Activated naive CD8-positive, alpha-beta T cell treated with anti-CD3 and anti-CD28 coated beads, Interleukin-2, amount 10 ng/mL, durations not matched to agents 7 days and 5 days (primary cell): ENCODE measurements around the gene NKAIN2. TPM values are rescaled to one million over a fixed set of nuclear protein-coding genes. Genes with fewer than 3 reads are reported as not detected.

Experiments used
- ATAC-seq: fragments of 150-1000 bp; cut with Tn5 transposase; one replicate; pipeline ENCODE4 v1.10.0; 2021; ENCODE audit warnings: low read depth, moderate library complexity
- POLR2A ChIA-PET: fragments of 350-600 bp; sonication (Branson Sonifier 250); formaldehyde crosslinking; loops from one replicate; lab custom pipeline; 2021; ENCODE audit warnings: antibody characterized with exemption; lab: Charles Lee
- DNase-seq: peaks from one replicate; pipeline ENCODE4 v3.0.0; 2021
- H3K27ac Mint-ChIP-seq: one replicate; pipeline ENCODE4 v1.8.0; 2022; ENCODE audit warnings: mild to moderate bottlenecking, mixed read lengths
- H3K27me3 Mint-ChIP-seq: one replicate; pipeline ENCODE4 v1.8.0; 2022; ENCODE audit warnings: mild to moderate bottlenecking, moderate library complexity, mixed read lengths
- H3K36me3 Mint-ChIP-seq: one replicate; pipeline ENCODE4 v1.8.0; 2021; ENCODE audit warnings: mild to moderate bottlenecking, mixed read lengths
- H3K4me1 Mint-ChIP-seq: one replicate; pipeline ENCODE4 v1.8.0; 2021; ENCODE audit warnings: mixed read lengths
- H3K4me3 Mint-ChIP-seq: one replicate; pipeline ENCODE4 v1.8.0; 2022; ENCODE audit warnings: mild to moderate bottlenecking, moderate library complexity, mixed read lengths
- H3K9me3 Mint-ChIP-seq: one replicate; pipeline ENCODE4 v1.8.0; 2021; ENCODE audit warnings: mixed read lengths
- total RNA-seq, 2 experiments: library from RNA; stranded (reverse); gene quantifications; one replicate each; pipeline ENCODE4 v1.2.3, GENCODE V29; 2021

The NKAIN2 gene
- total RNA-seq, 2 experiments from 2014 or later: not detected

- ATAC-seq (no peak), DNase-seq (no peak)
- H3K4me1 Mint-ChIP-seq: no peaks in the 10 kb centered on the region
- POLR2A ChIA-PET: no interaction called here
- H3K4me3 Mint-ChIP-seq: no peak overlapping the region
- H3K9me3 Mint-ChIP-seq: no peaks in the 10 kb centered on the region
- no peak overlapping the region for H3K27ac Mint-ChIP-seq
- H3K36me3 Mint-ChIP-seq: no peaks in the 10 kb centered on the region
- H3K27me3 Mint-ChIP-seq: no peaks in the 10 kb centered on the region
These were observed 675.2 kb downstream of the NKAIN2 start for GRCh38 chr6:124478906-124479305.

GRCh38 chr6:124479991-124480430 is 676.3 kb downstream of the NKAIN2 start:
- Mint-ChIP-seq H3K4me1 (no peaks in the 10 kb centered on the region), H3K27ac (no peak overlapping the region), H3K4me3 (no peak overlapping the region), H3K36me3 (no peaks in the 10 kb centered on the region), H3K9me3 (no peaks in the 10 kb centered on the region), H3K27me3 (no peaks in the 10 kb centered on the region)
- no peak for ATAC-seq
- POLR2A ChIA-PET: no interaction called here
- no peak for DNase-seq

GRCh38 chr6:124482071-124482491 is 678.4 kb downstream of the NKAIN2 start:
- Mint-ChIP-seq H3K9me3 (no peaks in the 10 kb centered on the region), H3K4me3 (no peak overlapping the region), H3K36me3 (no peaks in the 10 kb centered on the region), H3K27ac (no peak overlapping the region), H3K4me1 (no peaks in the 10 kb centered on the region), H3K27me3 (no peaks in the 10 kb centered on the region)
- ATAC-seq: no peak
- POLR2A ChIA-PET: no interaction called here
- DNase-seq: no peak

GRCh38 chr6:124487623-124488431 is 684.2 kb downstream of the NKAIN2 start:
- ATAC-seq (no peak), DNase-seq (no peak)
- Mint-ChIP-seq H3K36me3 (no peaks in the 10 kb centered on the region), H3K9me3 (no peaks in the 10 kb centered on the region), H3K4me3 (no peak overlapping the region), H3K4me1 (no peaks in the 10 kb centered on the region), H3K27me3 (no peaks in the 10 kb centered on the region), H3K27ac (no peak overlapping the region)
- POLR2A ChIA-PET: no interaction called here

- Mint-ChIP-seq H3K27me3 (no peaks in the 10 kb centered on the region), H3K27ac (no peak overlapping the region), H3K4me1 (no peaks in the 10 kb centered on the region), H3K36me3 (no peaks in the 10 kb centered on the region), H3K4me3 (no peak overlapping the region), H3K9me3 (no peaks in the 10 kb centered on the region)
- POLR2A ChIA-PET: no interaction called here
- ATAC-seq (no peak), DNase-seq (no peak)
These were observed 686.5 kb downstream of the NKAIN2 start for GRCh38 chr6:124490122-124490521.

GRCh38 chr6:124493259-124493658 is 689.6 kb downstream of the NKAIN2 start:
- no peaks in the 10 kb centered on the region for H3K27me3 Mint-ChIP-seq
- no peak overlapping the region for H3K27ac Mint-ChIP-seq
- no peak for DNase-seq
- no peak overlapping the region for H3K4me3 Mint-ChIP-seq
- no peaks in the 10 kb centered on the region for H3K36me3 Mint-ChIP-seq
- no peaks in the 10 kb centered on the region for H3K4me1 Mint-ChIP-seq
- POLR2A ChIA-PET: no interaction called here
- H3K9me3 Mint-ChIP-seq: no peaks in the 10 kb centered on the region
- no peak for ATAC-seq

- ATAC-seq: no peak
- H3K27me3 Mint-ChIP-seq: no peaks in the 10 kb centered on the region
- H3K27ac Mint-ChIP-seq: no peak overlapping the region
- no peaks in the 10 kb centered on the region for H3K36me3 Mint-ChIP-seq
- H3K4me3 Mint-ChIP-seq: no peak overlapping the region
- no peaks in the 10 kb centered on the region for H3K4me1 Mint-ChIP-seq
- DNase-seq: no peak
- POLR2A ChIA-PET: no interaction called here
- no peaks in the 10 kb centered on the region for H3K9me3 Mint-ChIP-seq
These were observed 691.4 kb downstream of the NKAIN2 start for GRCh38 chr6:124494956-124495664.

- H3K27ac Mint-ChIP-seq: no peak overlapping the region
- H3K9me3 Mint-ChIP-seq: no peaks in the 10 kb centered on the region
- H3K4me1 Mint-ChIP-seq: no peaks in the 10 kb centered on the region
- no peaks in the 10 kb centered on the region for H3K36me3 Mint-ChIP-seq
- DNase-seq: no peak
- no peak for ATAC-seq
- POLR2A ChIA-PET: no interaction called here
- no peaks in the 10 kb centered on the region for H3K27me3 Mint-ChIP-seq
- H3K4me3 Mint-ChIP-seq: no peak overlapping the region
These were observed 692.1 kb downstream of the NKAIN2 start for GRCh38 chr6:124495665-124496190.

GRCh38 chr6:124496334-124496733 is 692.7 kb downstream of the NKAIN2 start:
- POLR2A ChIA-PET: no interaction called here
- H3K4me3 Mint-ChIP-seq: no peak overlapping the region
- no peak overlapping the region for H3K27ac Mint-ChIP-seq
- DNase-seq: no peak
- H3K36me3 Mint-ChIP-seq: no peaks in the 10 kb centered on the region
- ATAC-seq: no peak
- H3K9me3 Mint-ChIP-seq: no peaks in the 10 kb centered on the region
- H3K4me1 Mint-ChIP-seq: no peaks in the 10 kb centered on the region
- no peaks in the 10 kb centered on the region for H3K27me3 Mint-ChIP-seq

GRCh38 chr6:124512431-124512830 is 708.8 kb downstream of the NKAIN2 start:
- H3K4me1 Mint-ChIP-seq: no peaks in the 10 kb centered on the region
- no peaks in the 10 kb centered on the region for H3K36me3 Mint-ChIP-seq
- DNase-seq: no peak
- no peak for ATAC-seq
- H3K27me3 Mint-ChIP-seq: no peaks in the 10 kb centered on the region
- POLR2A ChIA-PET: no interaction called here
- no peak overlapping the region for H3K27ac Mint-ChIP-seq
- no peak overlapping the region for H3K4me3 Mint-ChIP-seq
- H3K9me3 Mint-ChIP-seq: no peaks in the 10 kb centered on the region

- ATAC-seq (no peak), DNase-seq (no peak)
- Mint-ChIP-seq H3K36me3 (no peaks in the 10 kb centered on the region), H3K9me3 (no peaks in the 10 kb centered on the region), H3K4me3 (no peak overlapping the region), H3K27ac (no peak overlapping the region), H3K27me3 (no peaks in the 10 kb centered on the region), H3K4me1 (no peaks in the 10 kb centered on the region)
- POLR2A ChIA-PET: no interaction called here
These were observed 713.7 kb downstream of the NKAIN2 start for GRCh38 chr6:124517339-124517738.

- POLR2A ChIA-PET: no interaction called here
- Mint-ChIP-seq H3K27ac (no peak overlapping the region), H3K4me3 (no peak overlapping the region), H3K36me3 (no peaks in the 10 kb centered on the region), H3K4me1 (no peaks in the 10 kb centered on the region), H3K9me3 (no peaks in the 10 kb centered on the region), H3K27me3 (no peaks in the 10 kb centered on the region)
- ATAC-seq (no peak), DNase-seq (no peak)
These were observed 716.8 kb downstream of the NKAIN2 start for GRCh38 chr6:124520514-124520913.

- no peak for DNase-seq
- no peak for ATAC-seq
- Mint-ChIP-seq H3K4me3 (no peak overlapping the region), H3K27ac (no peak overlapping the region), H3K4me1 (no peaks in the 10 kb centered on the region), H3K27me3 (no peaks in the 10 kb centered on the region), H3K9me3 (no peaks in the 10 kb centered on the region), H3K36me3 (no peaks in the 10 kb centered on the region)
- POLR2A ChIA-PET: no interaction called here
These were observed 718.7 kb downstream of the NKAIN2 start for GRCh38 chr6:124522335-124522734.
